Measurements from ENCODE around the gene NEURL3. TPM values are rescaled to one million over a fixed set of nuclear protein-coding genes. Genes with fewer than 3 reads are reported as not detected.

NEURL3 gene
- polyA plus RNA-seq, 1 experiment: not detected

- Histone ChIP-seq H3K9me3 (ENCODE audit: control insufficient read depth, insufficient read depth, low read length) (no peaks in the 10 kb centered on the region), H3K27ac (ENCODE audit: low read depth, low read length) (no peak overlapping the region), H3K27me3 (ENCODE audit: control insufficient read depth, insufficient read depth, low read length) (no peaks in the 10 kb centered on the region), H3K4me3 (ENCODE audit: low read depth, low read length) (no peak overlapping the region)
- TF ChIP-seq, protein P1, sequence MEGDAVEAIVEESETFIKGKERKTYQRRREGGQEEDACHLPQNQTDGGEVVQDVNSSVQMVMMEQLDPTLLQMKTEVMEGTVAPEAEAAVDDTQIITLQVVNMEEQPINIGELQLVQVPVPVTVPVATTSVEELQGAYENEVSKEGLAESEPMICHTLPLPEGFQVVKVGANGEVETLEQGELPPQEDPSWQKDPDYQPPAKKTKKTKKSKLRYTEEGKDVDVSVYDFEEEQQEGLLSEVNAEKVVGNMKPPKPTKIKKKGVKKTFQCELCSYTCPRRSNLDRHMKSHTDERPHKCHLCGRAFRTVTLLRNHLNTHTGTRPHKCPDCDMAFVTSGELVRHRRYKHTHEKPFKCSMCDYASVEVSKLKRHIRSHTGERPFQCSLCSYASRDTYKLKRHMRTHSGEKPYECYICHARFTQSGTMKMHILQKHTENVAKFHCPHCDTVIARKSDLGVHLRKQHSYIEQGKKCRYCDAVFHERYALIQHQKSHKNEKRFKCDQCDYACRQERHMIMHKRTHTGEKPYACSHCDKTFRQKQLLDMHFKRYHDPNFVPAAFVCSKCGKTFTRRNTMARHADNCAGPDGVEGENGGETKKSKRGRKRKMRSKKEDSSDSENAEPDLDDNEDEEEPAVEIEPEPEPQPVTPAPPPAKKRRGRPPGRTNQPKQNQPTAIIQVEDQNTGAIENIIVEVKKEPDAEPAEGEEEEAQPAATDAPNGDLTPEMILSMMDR (IDR thresholded peaks at IDR 0.05; ENCODE audit: low read depth, low read length): no peak
- no peak for DNase-seq (ENCODE audit: low read depth, low spot score)
- CTCF ChIA-PET: interaction anchor here (0.6 kb wide), 1 partner anchor 171 kb away, joined by 4 read pairs; no protein-coding TSS in a partner anchor
- POLR2A ChIA-PET: no interaction called here
These were observed 41.2 kb upstream of the NEURL3 start for GRCh38 chr2:96546321-96546720.

- Histone ChIP-seq H3K9me3 (ENCODE audit: control insufficient read depth, insufficient read depth, low read length) (no peaks in the 10 kb centered on the region; the same call in 1 of the 2 replicates), H3K4me3 (ENCODE audit: low read depth, low read length) (no peak overlapping the region), H3K27ac (ENCODE audit: low read depth, low read length) (no peak overlapping the region), H3K27me3 (ENCODE audit: control insufficient read depth, insufficient read depth, low read length) (no peaks in the 10 kb centered on the region)
- CTCF ChIA-PET: interaction anchor here (0.8 to 6.9 kb wide), 3 partner anchors 12 to 56 kb away, joined by 3 to 46 read pairs (median 3); no protein-coding TSS in a partner anchor
- TF ChIP-seq, protein P1 (IDR thresholded peaks at IDR 0.05; ENCODE audit: low read depth, low read length): no peak
- POLR2A ChIA-PET: interaction anchor here (0.6 kb wide), 1 partner anchor 11 kb away, joined by 4 read pairs; no protein-coding TSS in a partner anchor
- no peak for DNase-seq (ENCODE audit: low read depth, low spot score)
These were observed 37.3 kb upstream of the NEURL3 start for GRCh38 chr2:96542357-96542977.

- DNase-seq (ENCODE audit: low read depth, low spot score): no peak
- Histone ChIP-seq H3K9me3 (ENCODE audit: control insufficient read depth, insufficient read depth, low read length) (no peaks in the 10 kb centered on the region; the same call in 1 of the 2 replicates), H3K27me3 (ENCODE audit: control insufficient read depth, insufficient read depth, low read length) (no peaks in the 10 kb centered on the region), H3K4me3 (ENCODE audit: low read depth, low read length) (no peak overlapping the region), H3K27ac (ENCODE audit: low read depth, low read length) (no peak overlapping the region)
- POLR2A ChIA-PET: interaction anchor here (0.6 kb wide), 1 partner anchor 10 kb away, joined by 4 read pairs; no protein-coding TSS in a partner anchor
- TF ChIP-seq, protein P1 (IDR thresholded peaks at IDR 0.05; ENCODE audit: low read depth, low read length): no peak
- CTCF ChIA-PET: interaction anchor here (0.8 to 6.9 kb wide), 4 partner anchors 12 to 55 kb away, joined by 3 to 46 read pairs (median 3); no protein-coding TSS in a partner anchor
These were observed 36.4 kb upstream of the NEURL3 start for GRCh38 chr2:96541398-96542152.

DNA sequence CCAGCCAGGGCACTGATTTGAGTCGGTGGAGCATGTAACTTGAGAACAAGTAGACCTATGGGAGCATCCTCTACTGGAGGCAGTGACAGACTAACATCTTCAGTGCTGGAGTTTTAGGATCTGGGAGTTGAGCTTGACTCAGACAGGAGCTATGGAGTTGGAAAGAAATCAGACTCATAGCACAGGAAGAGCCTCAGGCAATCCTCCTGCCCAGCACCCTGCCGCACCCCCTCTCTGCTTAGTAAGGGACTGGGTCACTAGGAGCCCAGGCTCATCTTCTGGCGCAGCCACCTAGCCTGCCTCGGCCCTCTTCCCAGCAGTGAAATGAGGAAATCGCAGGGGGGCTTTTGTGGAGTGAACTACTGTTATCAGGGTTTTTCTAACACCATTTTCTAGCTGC lies 35.0 kb upstream of the NEURL3 start:
- TF ChIP-seq, protein P1 (IDR thresholded peaks at IDR 0.05; ENCODE audit: low read depth, low read length): no peak
- no peak overlapping the region for H3K4me3 ChIP-seq (ENCODE audit: low read depth, low read length)
- DNase-seq (ENCODE audit: low read depth, low spot score): no peak
- POLR2A ChIA-PET: no interaction called here
- CTCF ChIA-PET: interaction anchor here (0.5 to 6.9 kb wide), 2 partner anchors 13 to 15 kb away, joined by 3 to 46 read pairs; no protein-coding TSS in a partner anchor
- no peak overlapping the region for H3K27ac ChIP-seq (ENCODE audit: low read depth, low read length)
- H3K27me3 ChIP-seq (ENCODE audit: control insufficient read depth, insufficient read depth, low read length): no peaks in the 10 kb centered on the region
- no peaks in the 10 kb centered on the region; the same call in 1 of the 2 replicates for H3K9me3 ChIP-seq (ENCODE audit: control insufficient read depth, insufficient read depth, low read length)
